Measurements from ENCODE around the gene CSK. TPM values are rescaled to one million over a fixed set of nuclear protein-coding genes. Genes with fewer than 3 reads are reported as not detected.

Gene CSK
- total RNA-seq, 1 experiment from 2014 or later, result 82.6 TPM

DNA sequence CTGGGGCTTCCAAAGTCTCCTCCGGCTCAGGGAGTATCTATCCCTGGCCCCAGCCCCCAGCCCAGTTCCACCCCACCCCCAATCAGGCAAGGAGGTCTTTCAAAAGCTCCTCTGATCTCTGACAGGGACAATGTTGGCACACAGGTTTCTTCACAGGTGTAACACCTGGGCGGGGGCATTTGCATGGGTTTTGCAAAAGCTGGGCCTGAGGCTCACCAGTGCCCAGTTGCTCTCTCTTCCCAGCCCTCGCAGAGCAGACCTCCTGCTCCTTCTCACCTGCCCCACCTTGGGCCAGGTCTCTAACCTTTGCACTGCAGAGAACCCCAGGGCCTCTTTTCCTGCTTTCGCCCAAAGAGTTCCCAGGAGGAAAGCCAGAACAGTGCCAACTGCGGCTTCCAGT lies 8.6 kb upstream of the CSK start:
- Mint-ChIP-seq H3K27ac (ENCODE audit: unreplicated experiment) (no peak overlapping the region), H3K4me3 (ENCODE audit: low read depth, unreplicated experiment) (no peak overlapping the region), H3K4me1 (ENCODE audit: low read depth, unreplicated experiment) (peaks cover 9% of the 10 kb centered on the region), H3K36me3 (ENCODE audit: insufficient read depth, unreplicated experiment) (peaks cover 15% of the 10 kb centered on the region), H3K27me3 (ENCODE audit: unreplicated experiment) (peaks cover 26% of the 10 kb centered on the region), H3K9me3 (ENCODE audit: low read depth, unreplicated experiment) (no peaks in the 10 kb centered on the region)
- no peak for DNase-seq
- CTCF ChIA-PET, result interaction anchor here (3.0 kb wide), 1 partner anchor 215 kb away, joined by 12 read pairs; no protein-coding TSS in a partner anchor
- no TSS peak for BruUV-seq (replicated peaks)
- intact Hi-C loops (cut with micrococcal nuclease; ENCODE audit: unreplicated experiment), result no loop called here
- TF ChIP-seq, protein P1, sequence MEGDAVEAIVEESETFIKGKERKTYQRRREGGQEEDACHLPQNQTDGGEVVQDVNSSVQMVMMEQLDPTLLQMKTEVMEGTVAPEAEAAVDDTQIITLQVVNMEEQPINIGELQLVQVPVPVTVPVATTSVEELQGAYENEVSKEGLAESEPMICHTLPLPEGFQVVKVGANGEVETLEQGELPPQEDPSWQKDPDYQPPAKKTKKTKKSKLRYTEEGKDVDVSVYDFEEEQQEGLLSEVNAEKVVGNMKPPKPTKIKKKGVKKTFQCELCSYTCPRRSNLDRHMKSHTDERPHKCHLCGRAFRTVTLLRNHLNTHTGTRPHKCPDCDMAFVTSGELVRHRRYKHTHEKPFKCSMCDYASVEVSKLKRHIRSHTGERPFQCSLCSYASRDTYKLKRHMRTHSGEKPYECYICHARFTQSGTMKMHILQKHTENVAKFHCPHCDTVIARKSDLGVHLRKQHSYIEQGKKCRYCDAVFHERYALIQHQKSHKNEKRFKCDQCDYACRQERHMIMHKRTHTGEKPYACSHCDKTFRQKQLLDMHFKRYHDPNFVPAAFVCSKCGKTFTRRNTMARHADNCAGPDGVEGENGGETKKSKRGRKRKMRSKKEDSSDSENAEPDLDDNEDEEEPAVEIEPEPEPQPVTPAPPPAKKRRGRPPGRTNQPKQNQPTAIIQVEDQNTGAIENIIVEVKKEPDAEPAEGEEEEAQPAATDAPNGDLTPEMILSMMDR (IDR thresholded peaks at IDR 0.05; ENCODE audit: unreplicated experiment), result no peak

DNA sequence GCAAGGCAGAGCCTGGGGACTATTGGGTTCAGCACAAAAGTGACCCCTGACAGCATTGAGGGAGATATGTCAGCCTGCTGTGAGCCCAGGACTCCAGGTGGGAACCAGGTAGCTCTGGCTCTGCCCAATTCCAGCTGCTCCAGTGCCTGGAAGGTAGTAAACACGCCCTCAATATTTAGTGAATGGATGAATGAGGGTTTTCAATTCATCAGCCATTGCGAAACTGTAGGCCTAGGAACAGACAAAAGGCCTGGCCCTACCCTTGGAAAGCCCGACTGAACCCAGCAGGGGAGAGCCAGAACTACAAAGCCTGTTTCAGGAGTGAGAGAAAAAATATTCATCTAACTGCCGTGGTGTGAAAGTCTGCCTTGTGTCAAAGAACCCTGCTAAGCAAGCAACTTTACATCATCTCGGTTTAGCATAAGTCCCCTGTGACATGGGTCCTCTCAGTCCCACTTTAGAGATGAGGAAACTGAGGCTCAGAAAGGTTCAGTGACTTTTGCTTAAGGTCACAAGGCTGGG lies 8.1 kb upstream of the CSK start:
- peaks cover 12% of the 10 kb centered on the region for H3K36me3 Mint-ChIP-seq (ENCODE audit: insufficient read depth, unreplicated experiment)
- H3K4me1 Mint-ChIP-seq (ENCODE audit: low read depth, unreplicated experiment), result peaks cover 4% of the 10 kb centered on the region
- no TSS peak for BruUV-seq (replicated peaks)
- no peak overlapping the region for H3K4me3 Mint-ChIP-seq (ENCODE audit: low read depth, unreplicated experiment)
- intact Hi-C loops (cut with micrococcal nuclease; ENCODE audit: unreplicated experiment), result no loop called here
- no peaks in the 10 kb centered on the region for H3K9me3 Mint-ChIP-seq (ENCODE audit: low read depth, unreplicated experiment)
- TF ChIP-seq, protein P1 (IDR thresholded peaks at IDR 0.05; ENCODE audit: unreplicated experiment), result no peak
- no peak overlapping the region for H3K27ac Mint-ChIP-seq (ENCODE audit: unreplicated experiment)
- H3K27me3 Mint-ChIP-seq (ENCODE audit: unreplicated experiment), result peaks cover 26% of the 10 kb centered on the region
- CTCF ChIA-PET, result no interaction called here
- DNase-seq, result no peak

DNA sequence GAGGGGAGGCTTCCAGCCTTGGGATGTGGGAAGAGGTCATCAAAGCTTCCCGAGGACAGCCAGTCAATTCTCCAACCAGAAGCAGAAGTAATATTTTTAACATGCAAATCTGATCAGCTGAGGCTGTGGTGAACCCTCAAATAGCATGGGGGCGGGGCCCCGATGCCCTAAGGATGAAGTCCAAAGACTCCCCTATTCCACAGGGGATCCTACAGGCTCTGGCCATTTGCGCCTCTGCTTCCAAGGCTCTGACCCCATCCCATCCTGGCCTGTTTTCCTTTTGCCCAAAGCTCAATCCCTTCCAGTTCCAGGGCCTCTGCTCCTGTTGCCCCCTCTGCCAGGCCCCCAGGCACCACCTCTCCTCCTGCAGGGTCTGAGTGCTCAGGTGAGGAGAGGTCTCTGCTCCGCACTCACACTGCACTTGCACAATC lies 6.7 kb upstream of the CSK start:
- Mint-ChIP-seq H3K27me3 (ENCODE audit: unreplicated experiment) (peaks cover 16% of the 10 kb centered on the region), H3K36me3 (ENCODE audit: insufficient read depth, unreplicated experiment) (peaks cover 9% of the 10 kb centered on the region), H3K4me3 (ENCODE audit: low read depth, unreplicated experiment) (no peak overlapping the region), H3K27ac (ENCODE audit: unreplicated experiment) (no peak overlapping the region), H3K4me1 (ENCODE audit: low read depth, unreplicated experiment) (no peaks in the 10 kb centered on the region), H3K9me3 (ENCODE audit: low read depth, unreplicated experiment) (no peaks in the 10 kb centered on the region)
- CTCF ChIA-PET, result interaction anchor here (0.6 kb wide), 1 partner anchor 917 kb away, joined by 3 read pairs; no protein-coding TSS in a partner anchor
- TF ChIP-seq, protein P1 (IDR thresholded peaks at IDR 0.05; ENCODE audit: unreplicated experiment), result no peak
- DNase-seq, result no peak
- intact Hi-C loops (cut with micrococcal nuclease; ENCODE audit: unreplicated experiment), result no loop called here
- no TSS peak for BruUV-seq (replicated peaks)

DNA sequence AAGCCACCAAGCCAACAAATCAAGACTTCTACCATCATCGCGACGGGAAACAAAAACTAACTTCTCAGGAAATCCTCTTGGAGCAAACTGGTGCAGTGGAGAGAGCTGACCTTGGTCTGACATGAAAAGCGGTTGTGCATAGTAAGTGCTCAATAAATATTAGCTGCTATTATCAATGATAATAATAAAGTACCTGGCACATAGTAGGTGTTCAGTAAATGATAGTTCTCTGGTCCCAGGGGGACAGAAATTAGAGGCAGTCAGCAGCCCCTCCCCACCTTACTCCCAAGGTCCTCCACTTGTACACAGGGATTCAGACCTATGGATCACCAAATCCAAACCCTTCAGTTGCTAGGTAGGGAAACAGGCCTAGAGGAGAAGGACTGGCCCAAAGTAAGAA lies 6.0 kb upstream of the CSK start:
- CTCF ChIA-PET, result no interaction called here
- Mint-ChIP-seq H3K27me3 (ENCODE audit: unreplicated experiment) (peaks cover 16% of the 10 kb centered on the region), H3K36me3 (ENCODE audit: insufficient read depth, unreplicated experiment) (peaks cover 7% of the 10 kb centered on the region), H3K4me3 (ENCODE audit: low read depth, unreplicated experiment) (no peak overlapping the region), H3K9me3 (ENCODE audit: low read depth, unreplicated experiment) (no peaks in the 10 kb centered on the region), H3K27ac (ENCODE audit: unreplicated experiment) (no peak overlapping the region), H3K4me1 (ENCODE audit: low read depth, unreplicated experiment) (peaks cover 4% of the 10 kb centered on the region)
- DNase-seq, result no peak
- no TSS peak for BruUV-seq (replicated peaks)
- TF ChIP-seq, protein P1 (IDR thresholded peaks at IDR 0.05; ENCODE audit: unreplicated experiment), result no peak
- intact Hi-C loops (cut with micrococcal nuclease; ENCODE audit: unreplicated experiment), result no loop called here

Data from Calu3 (cell line).